Hippocampal formation (tissue), 2 donors: Measurements from ENCODE around the gene AGMO.

Source experiments
- DNase-seq, 2 donors: peaks; one replicate each; lab custom pipeline; 2025; lab: John Stamatoyannopoulos, UW

The AGMO gene

GRCh38 chr7:15498465-15498864 is 63.4 kb downstream of the AGMO start:
- no peak for DNase-seq

- no peak for DNase-seq
Measured at GRCh38 chr7:15495170-15495569, 66.6 kb downstream of the AGMO start.

- DNase-seq, result no peak
Measured at GRCh38 chr7:15494711-15495110, 67.1 kb downstream of the AGMO start.

GRCh38 chr7:15491361-15491760 is 70.5 kb downstream of the AGMO start:
- no peak for DNase-seq

- DNase-seq, result no peak
Measured at GRCh38 chr7:15490291-15490690, 71.5 kb downstream of the AGMO start.

- no peak for DNase-seq
Measured at GRCh38 chr7:15489861-15490260, 72.0 kb downstream of the AGMO start.

- no peak for DNase-seq
Measured at GRCh38 chr7:15489383-15489782, 72.4 kb downstream of the AGMO start.

GRCh38 chr7:15488401-15488800 is 73.4 kb downstream of the AGMO start:
- DNase-seq, result no peak

- no peak for DNase-seq
Measured at GRCh38 chr7:15487896-15488295, 73.9 kb downstream of the AGMO start.

- DNase-seq, result no peak
Measured at GRCh38 chr7:15485998-15486397, 75.8 kb downstream of the AGMO start.

GRCh38 chr7:15485431-15485830 is 76.4 kb downstream of the AGMO start:
- DNase-seq, result no peak

GRCh38 chr7:15481132-15481531 is 80.7 kb downstream of the AGMO start:
- no peak for DNase-seq

GRCh38 chr7:15478401-15478800 is 83.4 kb downstream of the AGMO start:
- no peak for DNase-seq

GRCh38 chr7:15476531-15476918 is 85.3 kb downstream of the AGMO start:
- no peak for DNase-seq

- DNase-seq, result no peak
Measured at GRCh38 chr7:15475808-15476530, 85.8 kb downstream of the AGMO start.

- no peak for DNase-seq
Measured at GRCh38 chr7:15471669-15471950, 90.2 kb downstream of the AGMO start.

- DNase-seq, result no peak
Measured at GRCh38 chr7:15470825-15471668, 90.8 kb downstream of the AGMO start.

GRCh38 chr7:15464667-15465121 is 97.1 kb downstream of the AGMO start:
- DNase-seq, result no peak

- DNase-seq, result no peak
Measured at GRCh38 chr7:15463801-15464666, 97.8 kb downstream of the AGMO start.

GRCh38 chr7:15462721-15463389 is 99.0 kb downstream of the AGMO start:
- DNase-seq, result no peak

- no peak for DNase-seq
Measured at GRCh38 chr7:15461576-15461975, 100.2 kb downstream of the AGMO start.

GRCh38 chr7:15459018-15459615 is 102.7 kb downstream of the AGMO start:
- no peak for DNase-seq
